Kidney (tissue), 14 donors: ENCODE results near the gene ZSCAN29. TPM values are rescaled to one million over a fixed set of nuclear protein-coding genes. Genes with fewer than 3 reads are reported as not detected.

ENCODE experiments used
- DNase-seq, 5 donors: peaks; one replicate each; pipeline ENCODE4 v3.0.0-alpha.2; 2013 to 2020
- FAIRE-seq: peaks from 2 replicates; lab custom pipeline; 2012; peaks lifted over from hg19 to GRCh38; lab: Jason Lieb, UNC
- H3K27ac ChIP-seq, 2 donors: one replicate each; pipeline ENCODE4 v1.7.0; 2013; ENCODE audit warnings: low read depth in 2 of 2, low read length in 2 of 2, inconsistent platforms in 1 of 2
- H3K27me3 ChIP-seq: one replicate; pipeline ENCODE4 v1.7.1; 2013; ENCODE audit warnings: low read length, inconsistent platforms; ENCODE audit not compliant: control insufficient read depth, insufficient read depth
- H3K36me3 ChIP-seq, 3 donors: one replicate each; pipeline versions ENCODE4 v1.7.0 to v1.7.1; 2013; ENCODE audit warnings: low read length in 3 of 3, control low read depth in 1 of 3, inconsistent platforms in 1 of 3; ENCODE audit not compliant: insufficient read depth in 3 of 3, control insufficient read depth in 2 of 3
- H3K4me1 ChIP-seq, 3 donors: one replicate each; pipeline versions ENCODE4 v1.7.0 to v1.7.1; 2013; ENCODE audit warnings: low read length in 3 of 3, inconsistent platforms in 1 of 3, low read depth in 1 of 3; ENCODE audit not compliant: control insufficient read depth in 2 of 3, insufficient read depth in 2 of 3
- H3K4me3 ChIP-seq, 3 donors: one replicate each; pipeline versions ENCODE4 v1.7.0 to v1.8.1; 2013; ENCODE audit warnings: low read length in 3 of 3, control low read depth in 1 of 3, inconsistent platforms in 1 of 3
- H3K9ac ChIP-seq, 3 donors: one replicate each; pipeline versions ENCODE4 v1.7.0 to v1.7.1; 2013; ENCODE audit warnings: low read length in 3 of 3, control low read depth in 1 of 3, inconsistent platforms in 1 of 3
- H3K9me3 ChIP-seq, 3 donors: one replicate each; pipeline versions ENCODE4 v1.7.0 to v1.7.1; 2013; ENCODE audit warnings: low read length in 3 of 3, control low read depth in 1 of 3, inconsistent platforms in 1 of 3; ENCODE audit not compliant: control insufficient read depth in 2 of 3, insufficient read depth in 1 of 3
- CTCF ChIP-seq: IDR thresholded peaks from 3 replicates; pipeline ENCODE4 v1.5.1; 2012; ENCODE audit warnings: mild to moderate bottlenecking, moderate library complexity, borderline replicate concordance; ENCODE audit not compliant: insufficient read depth; ENCODE audit errors: extremely low read depth
- intact Hi-C: fragments of 100-400 bp; cut with DNase I; formaldehyde crosslinking; loops from one replicate; pipeline ENCODE4 v1.11.1; 2022
- polyA plus RNA-seq: library from polyadenylated mRNA; stranded (reverse); fragments of 350-450 nt; fragmentation: Illumina TruSeq; extraction: RNeasy Lipid Tissue Mini Kit (QIAGEN cat#74804); gene quantifications from one replicate; pipeline ENCODE4 v1.2.3, GENCODE V29; 2014; ENCODE audit warnings: low read depth, low replicate concordance; ENCODE audit not compliant: insufficient read depth
- total RNA-seq: library from RNA; stranded (reverse); fragmentation: NEBNext Ultra II Directional; extraction: Animal tissue kit (Norgen Biotek cat#: 25700); gene quantifications from one replicate; pipeline ENCODE4 v1.2.1, GENCODE V29; 2021
- donor health status: control.
- donor health status: control.
- donor health status: control.
- donor health status: control.
- donor health status: control.
- donor health status: DM: yes; HTN: yes; CAD: no.
- donor health status: Normal renal cell carcinoma (clear cell type).

Gene ZSCAN29
- total and polyA plus RNA-seq, 2 donors from 2014 or later, result 3.2 to 22.1 TPM

GRCh38 chr15:43330780-43331087 lies 40.1 kb downstream of the ZSCAN29 start:
- Histone ChIP-seq H3K27me3 (no peaks in the 10 kb centered on the region), H3K27ac (peak overlapping the region; percentile 87 to 92), H3K4me1 (peaks cover 0 to 11% (median 10%) of the 10 kb centered on the region in 3 donors), H3K9me3 (no peaks in the 10 kb centered on the region), H3K9ac (peak overlapping the region; percentile 53 to 90 (median 81)), H3K4me3 (peak overlapping the region; percentile 93 to 99 (median 94)), H3K36me3 (peaks cover 0 to 3% (median 0%) of the 10 kb centered on the region in 3 donors)
- FAIRE-seq (no peak), DNase-seq (no peak)
- TF ChIP-seq CTCF, result no peak
- intact Hi-C loops, result no loop called here

- H3K4me1 ChIP-seq, result peaks cover 0 to 11% (median 10%) of the 10 kb centered on the region in 3 donors
- peak within 1 kb of the TSS; percentile 87 to 92 for H3K27ac ChIP-seq
- peak; percentile 82 for FAIRE-seq
- H3K4me3 ChIP-seq, result peak within 1 kb of the TSS; percentile 93 to 99 (median 94)
- intact Hi-C loops, result no loop called here
- H3K27me3 ChIP-seq, result no peaks in the 10 kb centered on the region
- TF ChIP-seq CTCF, result peak; percentile 3
- H3K36me3 ChIP-seq, result peaks cover 0 to 3% (median 0%) of the 10 kb centered on the region in 3 donors
- H3K9me3 ChIP-seq, result no peaks in the 10 kb centered on the region
- H3K9ac ChIP-seq, result peak within 1 kb of the TSS; percentile 81 to 90 (median 90)
- peak; percentile 95 to 99 (median 96) for DNase-seq
Observed at GRCh38 chr15:43329960-43330779, 40.7 kb downstream of the ZSCAN29 start, which contains the start of gene LCMT2. Gene LCMT2 (minus strand): TSS chr15:43330573. CDS start chr15:43330489, 84 bp downstream.

- Histone ChIP-seq H3K4me3 (peak overlapping the region; percentile 93 to 99 (median 94)), H3K4me1 (peaks cover 0 to 11% (median 10%) of the 10 kb centered on the region in 3 donors), H3K9me3 (no peaks in the 10 kb centered on the region), H3K27ac (peak overlapping the region; percentile 87 to 92), H3K27me3 (no peaks in the 10 kb centered on the region), H3K9ac (peak overlapping the region; percentile 81 to 90 (median 90)), H3K36me3 (peaks cover 0 to 3% (median 0%) of the 10 kb centered on the region in 3 donors)
- no peak for TF ChIP-seq CTCF
- FAIRE-seq (no peak), DNase-seq (peak in 2 of 5 donors; percentile 7 to 52)
- intact Hi-C loops, result no loop called here
Observed at GRCh38 chr15:43329217-43329959, 41.5 kb downstream of the ZSCAN29 start.
